HEK293T (cell line): ENCODE measurements around the gene CAMSAP3.
"Not testable (repeated sequence)": the region's sequence is repeated elsewhere in the genome, so short reads cannot be mapped to it uniquely, and the experiment has no call there.

ENCODE experiments used
- CTCF ChIA-PET: fragments of 350-600 bp; formaldehyde crosslinking; extraction: SDS; loops from one replicate; lab custom pipeline; 2021; ENCODE audit warnings: antibody characterized with exemption, inconsistent platforms; lab: Yijun Ruan, JAX
- POLR2A ChIA-PET: fragments of 350-600 bp; formaldehyde crosslinking; extraction: SDS; loops from one replicate; lab custom pipeline; 2020; ENCODE audit warnings: antibody characterized with exemption, inconsistent platforms; lab: Yijun Ruan, JAX
- DNase-seq: peaks from one replicate; pipeline ENCODE4 v3.0.0; 2012; ENCODE audit warnings: mixed read lengths; ENCODE audit errors: extremely low spot score
- ARNT ChIP-seq: fragments of 450-650 bp; IDR thresholded peaks from 2 replicates; pipeline ENCODE4 v1.6.1; 2017; ENCODE audit warnings: mild to moderate bottlenecking
- BHLHE40 ChIP-seq: fragments of 450-650 bp; IDR thresholded peaks from 2 replicates; pipeline ENCODE4 v1.6.1; 2016; ENCODE audit warnings: mild to moderate bottlenecking, moderate library complexity, borderline replicate concordance
- CTBP1 ChIP-seq: fragments of 450-650 bp; IDR thresholded peaks from 2 replicates; pipeline ENCODE4 v1.6.1; 2016; ENCODE audit warnings: borderline replicate concordance
- ELF4 ChIP-seq: fragments of 450-650 bp; IDR thresholded peaks from 2 replicates; pipeline ENCODE4 v1.6.1; 2017; ENCODE audit warnings: antibody characterized with exemption
- FOXA1 ChIP-seq: fragments of 450-650 bp; IDR thresholded peaks from 2 replicates; pipeline ENCODE4 v1.6.1; 2016; ENCODE audit warnings: mild to moderate bottlenecking
- FOXK2 ChIP-seq: fragments of 450-650 bp; IDR thresholded peaks from 2 replicates; pipeline ENCODE4 v1.6.1; 2016; ENCODE audit warnings: mild to moderate bottlenecking
- FOXM1 ChIP-seq: fragments of 450-650 bp; IDR thresholded peaks from 2 replicates; pipeline ENCODE4 v1.6.1; 2017; ENCODE audit warnings: mild to moderate bottlenecking, borderline replicate concordance
- HDGF ChIP-seq: fragments of 450-650 bp; IDR thresholded peaks from 2 replicates; pipeline ENCODE4 v1.6.1; 2017; ENCODE audit warnings: antibody characterized with exemption, borderline replicate concordance
- L3MBTL2 ChIP-seq: fragments of 450-650 bp; conservative IDR thresholded peaks from 2 replicates; pipeline ENCODE4 v1.6.1; 2016; ENCODE audit warnings: mild to moderate bottlenecking
- LEF1 ChIP-seq: fragments of 450-650 bp; IDR thresholded peaks from 2 replicates; pipeline ENCODE4 v1.6.1; 2017; ENCODE audit warnings: mild to moderate bottlenecking, borderline replicate concordance
- NFRKB ChIP-seq: fragments of 450-650 bp; IDR thresholded peaks from 2 replicates; pipeline ENCODE4 v1.6.1; 2016; ENCODE audit warnings: mild to moderate bottlenecking, moderate library complexity
- SP1 ChIP-seq: fragments of 450-650 bp; IDR thresholded peaks from 2 replicates; pipeline ENCODE4 v1.6.1; 2017
- SUZ12 ChIP-seq: fragments of 450-650 bp; IDR thresholded peaks from 2 replicates; pipeline ENCODE4 v1.6.1; 2016; ENCODE audit warnings: mild to moderate bottlenecking
- TARDBP ChIP-seq: fragments of 450-650 bp; IDR thresholded peaks from 2 replicates; pipeline ENCODE4 v1.6.1; 2016
- ZNF384 ChIP-seq: fragments of 450-650 bp; IDR thresholded peaks from 2 replicates; pipeline ENCODE4 v1.6.1; 2016
- TF ChIP-seq, protein P1 (sequence below): fragments of 450-650 bp; IDR thresholded peaks from 2 replicates; pipeline ENCODE4 v1.6.1; 2016

CAMSAP3 gene

GRCh38 chr19:7570761-7571160 is 24.9 kb upstream of the CAMSAP3 start:
- TF ChIP-seq, protein P1, sequence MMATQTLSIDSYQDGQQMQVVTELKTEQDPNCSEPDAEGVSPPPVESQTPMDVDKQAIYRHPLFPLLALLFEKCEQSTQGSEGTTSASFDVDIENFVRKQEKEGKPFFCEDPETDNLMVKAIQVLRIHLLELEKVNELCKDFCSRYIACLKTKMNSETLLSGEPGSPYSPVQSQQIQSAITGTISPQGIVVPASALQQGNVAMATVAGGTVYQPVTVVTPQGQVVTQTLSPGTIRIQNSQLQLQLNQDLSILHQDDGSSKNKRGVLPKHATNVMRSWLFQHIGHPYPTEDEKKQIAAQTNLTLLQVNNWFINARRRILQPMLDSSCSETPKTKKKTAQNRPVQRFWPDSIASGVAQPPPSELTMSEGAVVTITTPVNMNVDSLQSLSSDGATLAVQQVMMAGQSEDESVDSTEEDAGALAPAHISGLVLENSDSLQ, result no peak
- TF ChIP-seq LEF1 (no peak), ZNF384 (no peak), ARNT (no peak), TARDBP (no peak), FOXM1 (no peak), BHLHE40 (no peak), FOXK2 (no peak), CTBP1 (no peak), L3MBTL2 (no peak), ELF4 (no peak)
- CTCF ChIA-PET, result no interaction called here
- POLR2A ChIA-PET, result no interaction called here
- DNase-seq, result no peak

GRCh38 chr19:7575434-7576040 is 20.1 kb upstream of the CAMSAP3 start:
- TF ChIP-seq FOXK2, result no peak
- 0 out of 2 replicates have a peak, but pooled peaks have one; percentile 18 for TF ChIP-seq L3MBTL2
- no peak for TF ChIP-seq ZNF384
- TF ChIP-seq ARNT, result no peak
- ChIA-PET POLR2A (no interaction called here), CTCF (no interaction called here)
- no peak for DNase-seq

DNA sequence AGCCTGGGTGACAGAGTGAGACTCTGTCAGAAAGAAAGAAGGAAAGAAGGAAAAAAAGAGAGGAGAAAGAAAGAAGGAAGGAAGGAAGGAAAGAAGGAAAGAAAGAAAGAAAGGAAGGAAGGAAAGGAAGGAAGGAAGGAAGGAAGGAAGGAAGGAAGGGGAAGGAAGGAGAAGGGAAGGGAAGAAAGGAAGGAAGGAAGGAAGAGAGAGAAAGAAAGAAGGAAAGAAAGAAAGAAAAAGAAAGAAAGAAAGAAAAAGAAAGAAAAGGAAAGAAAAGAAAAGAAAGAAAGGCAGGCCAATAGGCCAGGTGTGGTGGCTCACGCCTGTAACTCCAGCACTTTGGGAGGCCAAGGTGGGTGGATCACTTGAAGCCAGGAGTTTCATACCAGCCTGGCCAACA is 18.2 kb upstream of the CAMSAP3 start:
- CTCF ChIA-PET, result interaction anchor here (0.6 kb wide), 1 partner anchor 9 kb away, joined by 4 read pairs; no protein-coding TSS in a partner anchor
- POLR2A ChIA-PET, DNase-seq: not testable (repeated sequence)

GRCh38 chr19:7578127-7578526 is 17.5 kb upstream of the CAMSAP3 start:
- no peak for DNase-seq
- no peak for TF ChIP-seq FOXK2
- no peak for TF ChIP-seq BHLHE40
- no peak for TF ChIP-seq FOXM1
- no peak for TF ChIP-seq ARNT
- CTCF ChIA-PET, result interaction anchor here (1.2 kb wide), 1 partner anchor 10 kb away, joined by 3 read pairs; no protein-coding TSS in a partner anchor
- POLR2A ChIA-PET, result no interaction called here

DNA sequence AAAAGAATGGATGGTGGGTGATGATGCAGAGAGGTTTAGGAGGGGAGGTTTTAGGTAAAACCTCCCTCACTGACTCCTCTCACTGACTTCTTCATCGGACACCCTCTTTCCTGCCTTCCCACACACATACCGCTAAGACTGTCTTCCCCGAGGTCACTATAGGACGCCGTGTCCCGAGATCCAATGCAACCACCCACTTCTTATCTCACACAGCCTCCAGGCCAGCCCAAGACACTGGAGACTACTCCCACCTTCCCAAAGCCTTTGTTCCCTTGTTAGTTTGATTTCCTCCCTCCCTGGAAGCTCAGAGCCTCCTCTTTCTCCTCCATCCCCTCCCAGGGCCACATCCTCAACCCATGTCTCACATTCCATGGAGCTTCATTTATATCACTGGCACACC is 16.5 kb upstream of the CAMSAP3 start:
- ChIA-PET POLR2A (no interaction called here), CTCF (interaction anchor here (1.2 kb wide), 1 partner anchor 11 kb away, joined by 3 read pairs; no protein-coding TSS in a partner anchor)
- no peak for DNase-seq
- TF ChIP-seq FOXA1, result no peak

DNA sequence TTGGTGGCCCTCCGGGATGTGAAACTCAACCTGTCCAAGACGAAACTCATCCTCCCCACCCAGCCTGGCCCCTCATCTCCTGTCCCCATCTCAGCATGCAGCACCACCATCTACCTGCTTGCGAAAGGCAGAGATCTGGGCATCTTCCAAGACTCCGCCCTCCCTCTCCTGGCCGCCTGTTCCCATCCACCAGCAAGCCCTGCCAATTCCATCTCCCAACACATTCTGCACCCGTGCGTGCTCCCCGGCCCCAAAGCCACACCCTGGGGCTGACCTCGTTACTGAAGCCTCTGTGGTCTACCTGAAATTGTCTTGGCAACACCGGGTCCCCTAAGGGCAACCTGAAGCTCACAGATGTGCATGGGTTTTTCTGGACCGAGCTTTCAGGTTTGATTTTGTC is 13.2 kb upstream of the CAMSAP3 start:
- no peak for DNase-seq
- ChIA-PET CTCF (no interaction called here), POLR2A (no interaction called here)
- TF ChIP-seq LEF1 (no peak), FOXM1 (no peak), SP1 (no peak), HDGF (no peak), FOXK2 (no peak), NFRKB (no peak), L3MBTL2 (no peak), FOXA1 (no peak), SUZ12 (no peak), CTBP1 (no peak), TARDBP (no peak), ELF4 (no peak), ARNT (no peak)
- TF ChIP-seq, protein P1, result no peak

- ChIA-PET POLR2A (no interaction called here), CTCF (no interaction called here)
- TF ChIP-seq SP1 (no peak), FOXA1 (no peak), L3MBTL2 (no peak), FOXM1 (no peak), HDGF (no peak), CTBP1 (no peak), BHLHE40 (no peak), ARNT (no peak), TARDBP (no peak), ELF4 (no peak), LEF1 (no peak), NFRKB (no peak), ZNF384 (no peak)
- DNase-seq, result no peak
These were observed 5.8 kb upstream of the CAMSAP3 start for GRCh38 chr19:7589822-7590221.

- DNase-seq, result no peak
- CTCF ChIA-PET, result no interaction called here
- POLR2A ChIA-PET, result no interaction called here
- TF ChIP-seq HDGF (no peak), CTBP1 (no peak), FOXK2 (no peak), TARDBP (no peak), ELF4 (no peak)
These were observed 5.4 kb upstream of the CAMSAP3 start for GRCh38 chr19:7590256-7590655.
